Measurements from ENCODE around the gene DTHD1.

DTHD1 gene

DNA sequence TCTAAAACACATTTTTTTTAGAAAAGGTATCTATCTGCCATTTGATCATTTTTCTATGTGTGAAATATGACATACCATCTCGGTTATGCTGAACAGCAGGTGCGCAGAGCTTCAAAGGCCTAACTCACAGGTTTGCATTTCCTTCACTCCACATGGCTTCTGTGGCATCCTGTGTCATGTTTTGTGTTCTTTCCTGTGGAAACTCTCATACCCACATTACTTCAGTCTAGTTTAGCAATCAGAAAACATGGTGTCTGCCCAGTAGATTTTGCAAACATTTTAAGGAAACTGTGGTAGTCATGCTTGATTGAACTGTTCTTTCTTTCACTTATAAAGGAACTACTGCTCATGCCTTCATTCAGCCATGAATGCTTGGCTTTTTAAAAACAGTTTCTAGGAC is 25.8 kb upstream of the DTHD1 start:
- no peak overlapping the region for H3K4me3 ChIP-seq (ENCODE audit: low read depth, low read length)
- DNase-seq (ENCODE audit: low read depth) = peak; percentile 84
- TF ChIP-seq, protein P1, sequence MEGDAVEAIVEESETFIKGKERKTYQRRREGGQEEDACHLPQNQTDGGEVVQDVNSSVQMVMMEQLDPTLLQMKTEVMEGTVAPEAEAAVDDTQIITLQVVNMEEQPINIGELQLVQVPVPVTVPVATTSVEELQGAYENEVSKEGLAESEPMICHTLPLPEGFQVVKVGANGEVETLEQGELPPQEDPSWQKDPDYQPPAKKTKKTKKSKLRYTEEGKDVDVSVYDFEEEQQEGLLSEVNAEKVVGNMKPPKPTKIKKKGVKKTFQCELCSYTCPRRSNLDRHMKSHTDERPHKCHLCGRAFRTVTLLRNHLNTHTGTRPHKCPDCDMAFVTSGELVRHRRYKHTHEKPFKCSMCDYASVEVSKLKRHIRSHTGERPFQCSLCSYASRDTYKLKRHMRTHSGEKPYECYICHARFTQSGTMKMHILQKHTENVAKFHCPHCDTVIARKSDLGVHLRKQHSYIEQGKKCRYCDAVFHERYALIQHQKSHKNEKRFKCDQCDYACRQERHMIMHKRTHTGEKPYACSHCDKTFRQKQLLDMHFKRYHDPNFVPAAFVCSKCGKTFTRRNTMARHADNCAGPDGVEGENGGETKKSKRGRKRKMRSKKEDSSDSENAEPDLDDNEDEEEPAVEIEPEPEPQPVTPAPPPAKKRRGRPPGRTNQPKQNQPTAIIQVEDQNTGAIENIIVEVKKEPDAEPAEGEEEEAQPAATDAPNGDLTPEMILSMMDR (IDR thresholded peaks at IDR 0.05; ENCODE audit: low read depth, low read length, missing control alignments) = no peak

DNA sequence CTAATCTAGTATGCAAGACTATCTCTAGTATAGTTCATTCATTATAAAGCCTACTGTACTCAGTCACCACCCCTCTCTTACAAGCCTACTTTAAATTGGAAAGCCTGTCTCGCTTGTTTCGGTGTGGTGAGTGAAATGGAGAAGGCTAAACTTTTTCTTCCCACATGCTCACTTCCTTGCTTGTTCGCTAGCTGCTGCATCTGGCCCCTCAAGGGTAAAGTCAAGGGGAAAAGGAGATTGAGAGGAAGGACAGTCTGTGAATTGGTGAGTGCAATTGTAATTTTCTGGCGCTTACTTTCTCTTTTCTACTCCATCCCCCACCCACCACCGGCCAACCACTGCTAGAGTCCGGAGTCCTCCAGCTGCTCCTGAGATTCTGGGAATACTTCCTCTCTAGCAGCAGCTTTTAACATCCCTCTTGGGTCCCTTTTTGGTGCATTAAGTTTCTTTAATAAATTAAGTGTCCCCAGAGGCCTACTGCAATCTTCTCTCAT is 25.0 kb upstream of the DTHD1 start:
- DNase-seq (ENCODE audit: low read depth) = peak; percentile 65
- TF ChIP-seq, protein P1 (IDR thresholded peaks at IDR 0.05; ENCODE audit: low read depth, low read length, missing control alignments) = no peak

DNA sequence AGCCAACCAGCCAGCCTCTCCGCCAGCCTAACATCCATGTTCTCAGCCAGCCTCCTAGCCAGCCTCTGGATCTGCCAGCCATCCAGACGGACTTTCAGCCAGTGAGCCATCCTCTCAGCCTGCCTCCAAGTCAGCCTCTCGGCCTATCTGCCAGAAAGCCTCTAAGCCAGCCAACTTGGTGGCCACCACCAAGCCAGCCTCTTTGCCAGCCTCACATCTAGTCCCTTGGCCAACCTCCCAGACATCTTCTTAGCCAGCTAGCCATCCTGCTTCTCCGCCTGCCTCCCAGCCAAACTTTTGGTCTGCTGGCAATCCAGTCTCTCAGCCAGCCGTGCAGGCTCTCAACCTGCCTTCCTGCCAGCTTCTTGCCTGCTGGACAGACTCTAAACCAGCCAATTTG is 20.7 kb upstream of the DTHD1 start:
- no peak overlapping the region for H3K4me3 ChIP-seq (ENCODE audit: low read depth, low read length)
- no peak for DNase-seq (ENCODE audit: low read depth)
- TF ChIP-seq, protein P1 (IDR thresholded peaks at IDR 0.05; ENCODE audit: low read depth, low read length, missing control alignments) = no peak

More for the DNA sequence above, 25.0 kb upstream of the DTHD1 start:
- peak overlapping the region; percentile 33 for H3K4me3 ChIP-seq (ENCODE audit: low read depth, low read length)

DNA sequence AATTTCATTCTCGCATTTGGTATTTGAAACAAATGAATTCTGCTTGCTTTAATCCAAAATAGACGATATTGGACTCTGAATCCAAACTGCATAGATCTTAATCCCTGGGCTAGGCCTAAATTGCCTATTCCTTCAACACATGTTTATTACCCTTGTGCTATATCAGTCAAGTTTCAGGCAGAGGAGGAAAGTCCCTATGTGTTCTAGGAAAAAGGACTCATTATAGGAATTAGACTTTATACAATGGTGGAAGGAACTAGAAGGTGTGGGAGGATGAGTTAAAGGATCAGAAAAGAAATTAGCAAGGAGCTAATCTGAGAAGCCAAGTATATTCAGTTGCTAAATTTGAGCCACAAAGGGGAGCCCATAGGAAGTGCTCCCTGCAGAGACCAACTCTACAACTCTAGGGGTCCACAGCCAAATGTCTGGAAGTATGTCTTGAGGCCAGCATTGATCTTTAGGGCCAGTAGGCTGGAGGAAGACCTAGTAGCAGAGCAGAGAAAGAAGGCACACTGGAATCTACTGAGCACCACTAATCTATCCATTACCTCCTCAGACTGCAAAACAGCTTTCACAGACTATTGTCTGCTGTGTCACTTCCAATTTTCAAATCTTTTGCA is 17.1 kb upstream of the DTHD1 start:
- TF ChIP-seq, protein P1 (IDR thresholded peaks at IDR 0.05; ENCODE audit: low read depth, low read length, missing control alignments) = no peak
- no peak overlapping the region for H3K4me3 ChIP-seq (ENCODE audit: low read depth, low read length)
- DNase-seq (ENCODE audit: low read depth) = no peak

DNA sequence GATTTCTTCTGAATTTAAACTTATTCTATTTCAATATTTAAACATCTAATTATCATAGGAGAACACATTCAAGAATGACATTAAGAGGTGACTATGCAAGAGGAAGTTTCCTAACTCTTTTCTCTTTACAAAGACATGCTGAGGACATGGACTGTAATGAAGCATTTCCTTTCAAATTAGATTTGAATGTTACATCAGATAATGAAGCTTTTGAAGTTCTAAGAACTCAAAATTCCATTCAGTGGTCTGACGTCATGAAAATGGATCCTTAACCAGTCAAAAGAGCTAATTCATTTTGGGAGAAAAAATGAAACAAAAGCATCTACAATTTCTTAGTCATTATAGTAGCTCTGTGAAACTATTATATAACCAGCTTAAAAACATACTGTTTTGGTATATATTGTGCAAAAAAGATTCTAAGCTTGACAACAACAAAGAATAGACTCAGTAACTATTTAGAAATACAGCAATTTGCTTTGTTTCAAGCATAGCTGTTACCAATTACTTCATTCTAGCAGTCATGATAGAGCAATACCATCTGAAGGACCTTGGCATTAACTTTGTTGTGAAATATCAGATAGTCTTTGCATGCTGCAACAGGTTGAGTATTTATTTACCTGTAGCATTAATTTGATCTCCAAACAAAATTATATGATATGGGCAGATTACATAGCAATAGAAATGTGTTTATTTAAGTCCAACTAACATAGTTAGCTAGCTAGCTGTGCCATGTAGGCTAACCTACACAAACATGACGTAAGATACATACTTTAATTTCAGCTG is 13.7 kb upstream of the DTHD1 start:
- TF ChIP-seq, protein P1 (IDR thresholded peaks at IDR 0.05; ENCODE audit: low read depth, low read length, missing control alignments) = no peak
- H3K4me3 ChIP-seq (ENCODE audit: low read depth, low read length) = no peak overlapping the region
- DNase-seq (ENCODE audit: low read depth) = no peak

DNA sequence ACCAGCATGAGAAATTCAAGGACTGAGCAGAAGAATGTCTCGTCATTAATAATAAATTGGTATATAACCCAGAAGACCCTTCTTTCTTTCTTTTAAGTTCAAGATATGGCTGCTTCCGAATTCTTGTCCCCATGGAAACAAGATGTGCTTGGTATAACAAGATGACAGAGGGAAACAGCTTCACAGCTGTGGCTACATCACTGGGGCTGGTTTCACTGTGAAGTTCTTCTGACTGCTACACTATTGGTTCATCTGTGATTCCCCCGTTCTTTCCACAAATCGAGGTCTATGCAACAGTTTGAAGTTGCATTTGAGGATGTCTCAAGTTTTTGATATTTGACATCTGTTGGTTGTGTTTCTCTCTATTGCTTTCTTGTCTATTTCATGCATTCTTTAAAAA is 12.3 kb upstream of the DTHD1 start:
- TF ChIP-seq, protein P1 (IDR thresholded peaks at IDR 0.05; ENCODE audit: low read depth, low read length, missing control alignments) = no peak
- no peak overlapping the region for H3K4me3 ChIP-seq (ENCODE audit: low read depth, low read length)
- no peak for DNase-seq (ENCODE audit: low read depth)

Measured in GM12864 (cell line).